Measurements from ENCODE around the gene ZNF534.

ZNF534 gene

DNA sequence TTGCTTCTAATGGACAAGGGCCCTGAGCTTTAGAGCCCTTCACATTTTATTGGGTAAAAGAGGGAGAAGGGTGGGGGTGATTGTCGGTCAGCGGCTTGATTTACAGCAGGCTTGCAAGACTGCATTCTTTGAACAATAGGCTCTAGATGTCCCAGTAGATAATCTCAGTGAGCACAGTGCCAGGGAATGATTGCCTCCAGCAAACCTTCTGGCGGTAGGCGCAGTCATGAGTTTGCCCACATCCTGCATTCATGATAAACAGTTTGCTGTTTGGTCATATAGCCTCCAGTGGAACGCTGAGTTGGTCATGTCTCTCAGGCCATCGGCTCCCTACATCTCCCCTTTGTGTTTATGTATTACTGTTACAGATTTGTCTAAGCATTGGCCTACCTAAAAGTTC is 18.7 kb upstream of the ZNF534 start:
- TF ChIP-seq, protein P1, sequence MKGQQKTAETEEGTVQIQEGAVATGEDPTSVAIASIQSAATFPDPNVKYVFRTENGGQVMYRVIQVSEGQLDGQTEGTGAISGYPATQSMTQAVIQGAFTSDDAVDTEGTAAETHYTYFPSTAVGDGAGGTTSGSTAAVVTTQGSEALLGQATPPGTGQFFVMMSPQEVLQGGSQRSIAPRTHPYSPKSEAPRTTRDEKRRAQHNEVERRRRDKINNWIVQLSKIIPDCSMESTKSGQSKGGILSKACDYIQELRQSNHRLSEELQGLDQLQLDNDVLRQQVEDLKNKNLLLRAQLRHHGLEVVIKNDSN (IDR thresholded peaks at IDR 0.05): no peak
- TF ChIP-seq, protein P2, sequence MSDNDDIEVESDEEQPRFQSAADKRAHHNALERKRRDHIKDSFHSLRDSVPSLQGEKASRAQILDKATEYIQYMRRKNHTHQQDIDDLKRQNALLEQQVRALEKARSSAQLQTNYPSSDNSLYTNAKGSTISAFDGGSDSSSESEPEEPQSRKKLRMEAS (IDR thresholded peaks at IDR 0.05): no peak
- TF ChIP-seq NFIC (IDR thresholded peaks at IDR 0.05) (no peak), CREB1 (IDR thresholded peaks at IDR 0.05; ENCODE audit: low read depth) (no peak), RAD21 (IDR thresholded peaks at IDR 0.05; ENCODE audit: low read depth) (no peak), REST (IDR thresholded peaks at IDR 0.05; ENCODE audit: low read depth) (no peak), ZBTB7A (IDR thresholded peaks at IDR 0.05; ENCODE audit: low read depth) (no peak), YY1 (IDR thresholded peaks at IDR 0.05; ENCODE audit: low read depth) (no peak), TEAD4 (IDR thresholded peaks at IDR 0.05) (no peak)

- TF ChIP-seq TCF12 (IDR thresholded peaks at IDR 0.05; ENCODE audit: low read depth): no peak
- no peak for TF ChIP-seq CREB1 (IDR thresholded peaks at IDR 0.05; ENCODE audit: low read depth)
- TF ChIP-seq CEBPB (IDR thresholded peaks at IDR 0.05): no peak
- TF ChIP-seq, protein P2 (IDR thresholded peaks at IDR 0.05): no peak
- TF ChIP-seq TEAD4 (IDR thresholded peaks at IDR 0.05): no peak
Measured at GRCh38 chr19:52415711-52416110, 13.2 kb upstream of the ZNF534 start.

DNA sequence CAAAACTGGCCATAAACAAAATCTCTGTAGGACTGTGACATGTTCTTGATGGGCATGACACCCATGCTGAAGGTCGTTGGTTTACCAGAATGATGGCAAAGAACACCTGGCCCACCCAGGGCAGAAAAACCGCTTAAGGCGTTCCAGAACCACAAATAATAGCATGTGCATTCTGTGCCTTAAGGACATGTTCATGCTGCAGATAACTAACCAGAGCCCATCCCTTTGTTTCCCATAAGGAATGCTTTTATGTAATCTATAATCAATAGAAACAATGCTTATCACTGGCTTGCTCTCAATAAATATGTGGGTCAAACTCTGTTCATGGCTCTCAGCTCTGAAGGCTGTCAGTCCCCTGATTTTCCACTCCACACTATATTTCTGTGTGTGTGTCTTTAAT is 13.2 kb downstream of the ZNF534 start:
- TF ChIP-seq EGR1 (IDR thresholded peaks at IDR 0.05) (no peak), FOXM1 (IDR thresholded peaks at IDR 0.05; ENCODE audit: borderline replicate concordance, low read depth) (no peak), CREB1 (IDR thresholded peaks at IDR 0.05; ENCODE audit: low read depth) (no peak), EP300 (IDR thresholded peaks at IDR 0.05; ENCODE audit: borderline replicate concordance) (no peak), TEAD4 (IDR thresholded peaks at IDR 0.05) (no peak), NFIC (IDR thresholded peaks at IDR 0.05) (no peak), CEBPB (IDR thresholded peaks at IDR 0.05) (no peak), RAD21 (IDR thresholded peaks at IDR 0.05; ENCODE audit: low read depth) (no peak), TCF12 (IDR thresholded peaks at IDR 0.05; ENCODE audit: low read depth) (no peak), YY1 (IDR thresholded peaks at IDR 0.05; ENCODE audit: low read depth) (no peak), TAF1 (IDR thresholded peaks at IDR 0.05; ENCODE audit: low read depth) (no peak), REST (IDR thresholded peaks at IDR 0.05; ENCODE audit: low read depth) (no peak), ZBTB7A (IDR thresholded peaks at IDR 0.05; ENCODE audit: low read depth) (no peak)
- TF ChIP-seq, protein P2 (IDR thresholded peaks at IDR 0.05): no peak
- TF ChIP-seq, protein P1 (IDR thresholded peaks at IDR 0.05): no peak

DNA sequence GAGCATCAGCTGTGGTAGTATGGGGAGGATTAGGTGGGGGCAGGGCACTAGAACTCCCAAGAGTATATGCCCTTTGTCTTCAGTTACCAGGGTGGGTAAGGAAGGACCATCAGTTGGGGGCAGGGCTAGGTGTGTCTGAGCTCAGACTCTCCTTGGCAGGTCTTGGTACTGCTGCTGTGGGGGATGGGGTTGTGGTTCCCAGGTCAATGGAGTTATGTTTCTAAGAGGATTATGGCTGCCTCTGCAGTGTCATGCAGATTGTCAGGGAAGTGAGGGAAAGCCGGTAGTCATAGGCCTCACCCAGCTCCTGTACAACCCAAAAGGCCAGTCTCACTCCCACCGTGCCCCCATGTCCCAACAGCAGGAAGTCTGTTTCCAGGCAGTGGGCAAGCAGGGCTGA is 15.6 kb downstream of the ZNF534 start:
- TF ChIP-seq, protein P1 (IDR thresholded peaks at IDR 0.05): no peak
- TF ChIP-seq CEBPB (IDR thresholded peaks at IDR 0.05) (no peak), TCF12 (IDR thresholded peaks at IDR 0.05; ENCODE audit: low read depth) (no peak), TAF1 (IDR thresholded peaks at IDR 0.05; ENCODE audit: low read depth) (no peak), TEAD4 (IDR thresholded peaks at IDR 0.05) (no peak), EGR1 (IDR thresholded peaks at IDR 0.05) (no peak), EP300 (IDR thresholded peaks at IDR 0.05; ENCODE audit: borderline replicate concordance) (no peak), NFIC (IDR thresholded peaks at IDR 0.05) (no peak)
- TF ChIP-seq, protein P2 (IDR thresholded peaks at IDR 0.05): no peak

DNA sequence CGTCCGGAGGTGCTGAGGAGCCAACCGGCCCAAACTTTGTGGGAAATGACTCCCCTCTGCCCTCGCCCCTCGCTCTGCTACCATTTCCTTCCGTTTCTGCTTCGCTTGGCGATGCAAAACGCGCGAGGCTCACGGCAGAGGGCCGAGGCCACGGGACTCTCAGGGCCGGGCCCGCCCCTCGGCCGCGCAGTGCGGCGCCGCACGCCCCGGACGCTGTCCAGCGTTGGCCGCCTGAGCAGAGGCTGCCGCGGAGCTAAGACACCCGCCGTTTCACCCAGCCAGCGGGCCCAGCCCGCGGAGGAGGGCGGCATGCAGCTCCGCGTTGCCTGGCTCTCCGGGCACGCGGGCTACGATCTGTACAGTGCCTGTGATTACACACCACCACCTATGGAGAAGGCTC is 22.3 kb downstream of the ZNF534 start:
- no peak for TF ChIP-seq ZBTB7A (IDR thresholded peaks at IDR 0.05; ENCODE audit: low read depth)
- TF ChIP-seq CEBPB (IDR thresholded peaks at IDR 0.05): no peak
- TF ChIP-seq TAF1 (IDR thresholded peaks at IDR 0.05; ENCODE audit: low read depth): no peak
- no peak for TF ChIP-seq FOXM1 (IDR thresholded peaks at IDR 0.05; ENCODE audit: borderline replicate concordance, low read depth)
- TF ChIP-seq, protein P1 (IDR thresholded peaks at IDR 0.05): no peak
- TF ChIP-seq, protein P2 (IDR thresholded peaks at IDR 0.05): no peak
- no peak for TF ChIP-seq YY1 (IDR thresholded peaks at IDR 0.05; ENCODE audit: low read depth)
- TF ChIP-seq TCF12 (IDR thresholded peaks at IDR 0.05; ENCODE audit: low read depth): no peak
- TF ChIP-seq EP300 (IDR thresholded peaks at IDR 0.05; ENCODE audit: borderline replicate concordance): no peak
- TF ChIP-seq EGR1 (IDR thresholded peaks at IDR 0.05): no peak
- no peak for TF ChIP-seq REST (IDR thresholded peaks at IDR 0.05; ENCODE audit: low read depth)
- TF ChIP-seq CREB1 (IDR thresholded peaks at IDR 0.05; ENCODE audit: low read depth): no peak
- no peak for TF ChIP-seq NFIC (IDR thresholded peaks at IDR 0.05)
- TF ChIP-seq TEAD4 (IDR thresholded peaks at IDR 0.05): no peak

Data from Ishikawa (cell line).